Caco-2 (cell line): Measurements from ENCODE around the gene LAMC2. TPM values are rescaled to one million over a fixed set of nuclear protein-coding genes. Genes with fewer than 3 reads are reported as not detected.

ENCODE experiments used
- BruUV-seq: library from RNA; stranded (reverse); fragments of 400-500 nt; replicated peaks from 2 replicates; lab custom pipeline; 2021; lab: Mats Ljungman, UMichigan
- CTCF ChIA-PET: fragments of 300-600 bp; sonication (Branson Sonifier 250); formaldehyde crosslinking; loops from one replicate; lab custom pipeline; 2022; ENCODE audit warnings: antibody characterized with exemption; lab: Charles Lee
- POLR2A ChIA-PET: fragments of 300-600 bp; sonication (Branson Sonifier 250); formaldehyde crosslinking; loops from one replicate; lab custom pipeline; 2022; ENCODE audit warnings: antibody characterized with exemption; lab: Charles Lee
- DNase-seq, 2 experiments: peaks; one replicate each; pipeline versions ENCODE4 v3.0.0 to v3.0.0-alpha.2; 2020 to 2022
- H3K27me3 ChIP-seq: replicated peaks from 2 replicates; pipeline ENCODE4 v1.6.0; 2011; ENCODE audit warnings: low read length; ENCODE audit not compliant: control insufficient read depth, insufficient read depth
- H3K36me3 ChIP-seq: 2 replicates; pipeline ENCODE4 v1.5.1; 2011; ENCODE audit warnings: low read length; ENCODE audit not compliant: control insufficient read depth, insufficient read depth
- H3K4me1 ChIP-seq: fragments of 250-450 bp; sonication (Bioruptor Pico); 2 replicates; pipeline ENCODE4 v1.5.1; 2020; ENCODE audit warnings: mild to moderate bottlenecking
- H3K4me3 ChIP-seq: 2 replicates; pipeline ENCODE4 v1.5.1; 2011; ENCODE audit warnings: low read depth, mild to moderate bottlenecking, control low read depth, low read length
- H3K9me3 ChIP-seq: fragments of 250-450 bp; sonication (Bioruptor Pico); 2 replicates; pipeline ENCODE4 v1.5.1; 2020; ENCODE audit warnings: mild to moderate bottlenecking, moderate library complexity
- H3K27ac Mint-ChIP-seq: one replicate; pipeline ENCODE4 v1.8.0; 2022; ENCODE audit warnings: mixed read lengths; ENCODE audit not compliant: unreplicated experiment
- H3K27me3 Mint-ChIP-seq: one replicate; pipeline ENCODE4 v1.8.0; 2022; ENCODE audit warnings: mixed read lengths; ENCODE audit not compliant: insufficient read depth, unreplicated experiment
- H3K36me3 Mint-ChIP-seq: one replicate; pipeline ENCODE4 v1.8.0; 2022; ENCODE audit warnings: mild to moderate bottlenecking, mixed read lengths; ENCODE audit not compliant: insufficient read depth, unreplicated experiment
- H3K4me1 Mint-ChIP-seq: one replicate; pipeline ENCODE4 v1.8.0; 2022; ENCODE audit warnings: low read depth, mixed read lengths; ENCODE audit not compliant: unreplicated experiment
- H3K4me3 Mint-ChIP-seq: one replicate; pipeline ENCODE4 v1.8.0; 2022; ENCODE audit warnings: mild to moderate bottlenecking, moderate library complexity, mixed read lengths; ENCODE audit not compliant: unreplicated experiment
- H3K9me3 Mint-ChIP-seq: one replicate; pipeline ENCODE4 v1.8.0; 2022; ENCODE audit warnings: mixed read lengths; ENCODE audit not compliant: unreplicated experiment
- CTCF ChIP-seq, 2 experiments: fragments of 200-600 bp in 1 of 2; IDR thresholded peaks; 1 replicate in 1 of 2; 2 replicates in 1 of 2; pipeline versions ENCODE4 v1.5.1 to v1.8.0; 2011 to 2022; ENCODE audit warnings: antibody characterized with exemption in 1 of 2, control low read depth in 1 of 2, inconsistent platforms in 1 of 2, low read depth in 1 of 2, low read length in 1 of 2, mild to moderate bottlenecking in 1 of 2, moderate library complexity in 1 of 2; ENCODE audit not compliant: insufficient read depth in 1 of 2, severe bottlenecking in 1 of 2, unreplicated experiment in 1 of 2
- intact Hi-C: fragments of 100-400 bp; cut with micrococcal nuclease; formaldehyde crosslinking; loops from one replicate; pipeline ENCODE4 v1.10.0; 2022; ENCODE audit not compliant: unreplicated experiment
- total RNA-seq: library from RNA; stranded (reverse); gene quantifications from 2 replicates; pipeline ENCODE4 v1.2.3, GENCODE V29; 2022

Gene LAMC2
- total RNA-seq, 1 experiment from 2014 or later, result 34.9 TPM

- H3K4me3 Mint-ChIP-seq, result no peak overlapping the region
- BruUV-seq, result no TSS peak
- H3K27ac Mint-ChIP-seq, result no peak overlapping the region
- H3K27me3 Mint-ChIP-seq, result no peaks in the 10 kb centered on the region
- Histone ChIP-seq H3K9me3 (0 out of 2 replicates have a peak, but pooled peaks cover 4% of the 10 kb centered on the region), H3K27me3 (no peaks in the 10 kb centered on the region), H3K4me1 (no peaks in the 10 kb centered on the region), H3K4me3 (no peak overlapping the region), H3K36me3 (no peaks in the 10 kb centered on the region)
- no peak for DNase-seq
- TF ChIP-seq CTCF (IDR thresholded peaks at IDR 0.05; ENCODE audit: insufficient read depth in 1 of 2, low read depth in 1 of 2, low read length in 1 of 2, severe bottlenecking in 1 of 2, unreplicated experiment in 1 of 2), result no peak
- peaks cover 21% of the 10 kb centered on the region for H3K36me3 Mint-ChIP-seq
- H3K9me3 Mint-ChIP-seq, result peaks cover 10% of the 10 kb centered on the region
- POLR2A ChIA-PET, result no interaction called here
- no peaks in the 10 kb centered on the region for H3K4me1 Mint-ChIP-seq
- CTCF ChIA-PET, result no interaction called here
- intact Hi-C loops, result no loop called here
Measured at GRCh38 chr1:183246436-183246835, 60.4 kb downstream of the LAMC2 start.

- Histone ChIP-seq H3K27me3 (no peaks in the 10 kb centered on the region), H3K9me3 (0 out of 2 replicates have a peak, but pooled peaks cover 4% of the 10 kb centered on the region), H3K4me3 (no peak overlapping the region), H3K4me1 (no peaks in the 10 kb centered on the region), H3K36me3 (no peaks in the 10 kb centered on the region)
- intact Hi-C loops, result no loop called here
- no peak for DNase-seq
- no peak overlapping the region for H3K4me3 Mint-ChIP-seq
- H3K4me1 Mint-ChIP-seq, result no peaks in the 10 kb centered on the region
- BruUV-seq, result no TSS peak
- H3K27ac Mint-ChIP-seq, result no peak overlapping the region
- no peaks in the 10 kb centered on the region for H3K27me3 Mint-ChIP-seq
- POLR2A ChIA-PET, result no interaction called here
- H3K9me3 Mint-ChIP-seq, result peaks cover 17% of the 10 kb centered on the region
- CTCF ChIA-PET, result no interaction called here
- TF ChIP-seq CTCF (IDR thresholded peaks at IDR 0.05; ENCODE audit: insufficient read depth in 1 of 2, low read depth in 1 of 2, low read length in 1 of 2, severe bottlenecking in 1 of 2, unreplicated experiment in 1 of 2), result no peak
- H3K36me3 Mint-ChIP-seq, result peaks cover 27% of the 10 kb centered on the region
Measured at GRCh38 chr1:183247066-183247465, 61.0 kb downstream of the LAMC2 start.

- no peak for TF ChIP-seq CTCF (IDR thresholded peaks at IDR 0.05; ENCODE audit: insufficient read depth in 1 of 2, low read depth in 1 of 2, low read length in 1 of 2, severe bottlenecking in 1 of 2, unreplicated experiment in 1 of 2)
- intact Hi-C loops, result no loop called here
- no peaks in the 10 kb centered on the region for H3K4me1 ChIP-seq
- H3K4me3 ChIP-seq, result no peak overlapping the region
- 0 out of 2 replicates have a peak, but pooled peaks cover 4% of the 10 kb centered on the region for H3K9me3 ChIP-seq
- H3K27me3 ChIP-seq, result no peaks in the 10 kb centered on the region
- H3K36me3 Mint-ChIP-seq, result peaks cover 27% of the 10 kb centered on the region
- H3K4me3 Mint-ChIP-seq, result no peak overlapping the region
- H3K36me3 ChIP-seq, result no peaks in the 10 kb centered on the region
- POLR2A ChIA-PET, result no interaction called here
- H3K9me3 Mint-ChIP-seq, result peaks cover 20% of the 10 kb centered on the region
- CTCF ChIA-PET, result no interaction called here
- no TSS peak for BruUV-seq
- H3K27ac Mint-ChIP-seq, result no peak overlapping the region
- no peak for DNase-seq
- H3K27me3 Mint-ChIP-seq, result no peaks in the 10 kb centered on the region
- no peaks in the 10 kb centered on the region for H3K4me1 Mint-ChIP-seq
Measured at GRCh38 chr1:183247484-183247883, 61.4 kb downstream of the LAMC2 start.
